IMR-90 (cell line): ENCODE measurements around the gene MAML2. TPM values are rescaled to one million over a fixed set of nuclear protein-coding genes. Genes with fewer than 3 reads are reported as not detected.

Source experiments
- ATAC-seq: fragments of 200-7000 bp; cut with Tn5 transposase; 2 replicates; pipeline ENCODE4 v1.9.1; 2020; ENCODE audit warnings: low read depth, mild to moderate bottlenecking, moderate library complexity
- BruUV-seq: library from RNA; stranded (reverse); fragments of 400-500 nt; replicated peaks from 2 replicates; lab custom pipeline; 2021; lab: Mats Ljungman, UMichigan
- CTCF ChIA-PET: fragments of 300-600 bp; formaldehyde crosslinking; extraction: SDS; loops from one replicate; lab custom pipeline; 2021; ENCODE audit warnings: antibody characterized with exemption; lab: Yijun Ruan, JAX
- POLR2A ChIA-PET: fragments of 300-600 bp; sonication (Branson Sonifier 250); formaldehyde crosslinking; loops from one replicate; lab custom pipeline; 2022; ENCODE audit warnings: antibody characterized with exemption; ENCODE audit not compliant: unreplicated experiment; lab: Charles Lee
- DNase-seq: peaks from one replicate; pipeline ENCODE4 v3.0.0; 2013
- H2AFZ ChIP-seq: replicated peaks from 2 replicates; pipeline ENCODE3; 2013; ENCODE audit warnings: low read length, mild to moderate bottlenecking; ENCODE audit not compliant: poor library complexity
- H2AK5ac ChIP-seq: 2 replicates; pipeline ENCODE4 v1.6.1; 2013; ENCODE audit warnings: low read depth, low read length, inconsistent platforms
- H2AK9ac ChIP-seq: replicated peaks from 2 replicates; pipeline ENCODE3; 2013; ENCODE audit warnings: mild to moderate bottlenecking, low read depth, low read length, moderate library complexity; ENCODE audit not compliant: poor library complexity
- H2BK120ac ChIP-seq: 2 replicates; pipeline ENCODE4 v1.6.1; 2013; ENCODE audit warnings: low read depth, low read length, inconsistent platforms
- H2BK15ac ChIP-seq: 3 replicates; pipeline ENCODE4 v1.6.1; 2013; ENCODE audit warnings: low read depth, low read length, inconsistent platforms
- H2BK20ac ChIP-seq: 2 replicates; pipeline ENCODE4 v1.6.1; 2013; ENCODE audit warnings: low read depth, mild to moderate bottlenecking, inconsistent platforms, low read length, moderate library complexity
- H2BK5ac ChIP-seq: 2 replicates; pipeline ENCODE4 v1.6.1; 2013; ENCODE audit warnings: mild to moderate bottlenecking, low read depth, low read length, inconsistent platforms; ENCODE audit not compliant: poor library complexity, severe bottlenecking
- H3K14ac ChIP-seq: replicated peaks from 2 replicates; pipeline ENCODE4 v1.6.1; 2013; ENCODE audit warnings: low read depth, low read length, inconsistent platforms
- H3K18ac ChIP-seq: 2 replicates; pipeline ENCODE4 v1.6.1; 2013; ENCODE audit warnings: low read depth, low read length, control low read depth
- H3K23ac ChIP-seq: 2 replicates; pipeline ENCODE4 v1.6.1; 2013; ENCODE audit warnings: low read depth, low read length, inconsistent platforms
- H3K27ac ChIP-seq: 2 replicates; pipeline ENCODE4 v1.5.1; 2013; ENCODE audit warnings: mild to moderate bottlenecking, control low read depth, low read length; ENCODE audit not compliant: insufficient read depth
- H3K27me3 ChIP-seq: 2 replicates; pipeline ENCODE4 v1.6.1; 2013; ENCODE audit warnings: low read length; ENCODE audit not compliant: control insufficient read depth, insufficient read depth
- H3K36me3 ChIP-seq: 2 replicates; pipeline ENCODE4 v1.6.1; 2013; ENCODE audit warnings: low read length, mixed read lengths; ENCODE audit not compliant: control insufficient read depth, insufficient read depth
- H3K4ac ChIP-seq: 2 replicates; pipeline ENCODE4 v1.6.1; 2013; ENCODE audit warnings: low read depth, low read length, inconsistent platforms
- H3K4me1 ChIP-seq: 2 replicates; pipeline ENCODE4 v1.6.1; 2013; ENCODE audit warnings: low read length, mixed read lengths; ENCODE audit not compliant: control insufficient read depth, insufficient read depth
- H3K4me2 ChIP-seq: 2 replicates; pipeline ENCODE4 v1.6.1; 2013; ENCODE audit warnings: low read depth, mild to moderate bottlenecking, control low read depth, low read length, moderate library complexity
- H3K4me3 ChIP-seq: 2 replicates; pipeline ENCODE4 v1.5.1; 2013; ENCODE audit warnings: low read depth, mild to moderate bottlenecking, control low read depth, low read length, moderate library complexity; ENCODE audit not compliant: insufficient read depth
- H3K56ac ChIP-seq: 2 replicates; pipeline ENCODE4 v1.6.1; 2013; ENCODE audit warnings: low read length, inconsistent platforms; ENCODE audit not compliant: insufficient read depth; ENCODE audit errors: extremely low read depth
- H3K79me1 ChIP-seq, 2 experiments: 2 replicates each; pipeline ENCODE4 v1.6.1; 2013; ENCODE audit warnings: low read length in 2 of 2, inconsistent platforms in 1 of 2, low read depth in 1 of 2
- H3K9ac ChIP-seq: 2 replicates; pipeline ENCODE4 v1.6.1; 2013; ENCODE audit warnings: low read depth, low read length, control low read depth
- H3K9me1 ChIP-seq: 2 replicates; pipeline ENCODE4 v1.6.1; 2013; ENCODE audit warnings: low read length, inconsistent platforms; ENCODE audit not compliant: insufficient read depth
- H3K9me3 ChIP-seq: 2 replicates; pipeline ENCODE4 v1.6.1; 2013; ENCODE audit warnings: low read length; ENCODE audit not compliant: control insufficient read depth, insufficient read depth
- H4K20me1 ChIP-seq: 2 replicates; pipeline ENCODE4 v1.6.1; 2013; ENCODE audit warnings: low read length, inconsistent platforms; ENCODE audit not compliant: insufficient read depth
- H4K5ac ChIP-seq: 2 replicates; pipeline ENCODE4 v1.6.1; 2013; ENCODE audit warnings: mild to moderate bottlenecking, low read depth, low read length, control low read depth
- H4K8ac ChIP-seq, 2 experiments: 2 replicates each; pipeline ENCODE4 v1.6.1; 2013; ENCODE audit warnings: low read depth in 2 of 2, low read length in 2 of 2, control low read depth in 1 of 2, inconsistent platforms in 1 of 2
- H4K91ac ChIP-seq: 2 replicates; pipeline ENCODE4 v1.6.1; 2013; ENCODE audit warnings: low read depth, low read length, inconsistent platforms; ENCODE audit not compliant: insufficient read depth
- BHLHE40 ChIP-seq: fragments of 150-350 bp; IDR thresholded peaks from 2 replicates; pipeline ENCODE4 v1.6.1; 2016; ENCODE audit warnings: mild to moderate bottlenecking, low read depth, low read length
- CEBPB ChIP-seq: IDR thresholded peaks from 2 replicates; pipeline ENCODE4 v1.6.1; 2012; ENCODE audit warnings: low read depth, low read length, improper control_type of control experiment
- CHD1 ChIP-seq: IDR thresholded peaks from 2 replicates; pipeline ENCODE4 v1.6.1; 2012; ENCODE audit warnings: low read depth, low read length, improper control_type of control experiment
- CTCF ChIP-seq: conservative IDR thresholded peaks from 2 replicates; pipeline ENCODE4 v1.5.1; 2012; ENCODE audit warnings: mild to moderate bottlenecking, low read depth, low read length, improper control_type of control experiment
- FOS ChIP-seq: fragments of 150-350 bp; IDR thresholded peaks from 2 replicates; pipeline ENCODE4 v1.6.1; 2016; ENCODE audit warnings: low read depth, low read length
- MAFK ChIP-seq: IDR thresholded peaks from 2 replicates; pipeline ENCODE4 v1.6.1; 2012; ENCODE audit warnings: low read depth, low read length, improper control_type of control experiment
- MAZ ChIP-seq: IDR thresholded peaks from 2 replicates; pipeline ENCODE4 v1.6.1; 2012; ENCODE audit warnings: low read depth, mild to moderate bottlenecking, low read length, improper control_type of control experiment, moderate library complexity, borderline replicate concordance
- MXI1 ChIP-seq: IDR thresholded peaks from 2 replicates; pipeline ENCODE4 v1.6.1; 2012; ENCODE audit warnings: low read depth, mild to moderate bottlenecking, low read length, moderate library complexity, borderline replicate concordance
- POLR2A ChIP-seq: IDR thresholded peaks from 2 replicates; pipeline ENCODE4 v1.6.1; 2012; ENCODE audit warnings: mild to moderate bottlenecking, low read depth, low read length
- RAD21 ChIP-seq: IDR thresholded peaks from 2 replicates; pipeline ENCODE4 v1.6.1; 2012; ENCODE audit warnings: low read length, improper control_type of control experiment
- RFX5 ChIP-seq: IDR thresholded peaks from 2 replicates; pipeline ENCODE4 v1.8.0; 2012; ENCODE audit warnings: low read depth, mild to moderate bottlenecking, low read length, moderate library complexity
- SMC3 ChIP-seq: fragments of 150-350 bp; IDR thresholded peaks from 2 replicates; pipeline ENCODE4 v1.6.1; 2016; ENCODE audit warnings: low read depth, mild to moderate bottlenecking, antibody characterized with exemption, low read length, moderate library complexity
- WGBS, 2 experiments: methylation state at CpG; one replicate each; pipeline versions ENCODE4 v1.1.5 to v1.1.7; 2013; ENCODE audit warnings: missing lambda C conversion rate in 2 of 2; ENCODE audit not compliant: insufficient read length in 1 of 2; ENCODE audit errors: extremely low coverage in 2 of 2; 5-methylcytosine and 5-hydroxymethylcytosine counted together
- dilution Hi-C: fragments of 300-500 bp; cut with HindIII; formaldehyde crosslinking; loops from one replicate; pipeline ENCODE4 v1.14.3; 2018; ENCODE audit warnings: low sequenced_read_pairs; ENCODE audit not compliant: unreplicated experiment
- in situ Hi-C: fragments of 300-500 bp; cut with MboI; formaldehyde crosslinking; loops from 3 replicates; pipeline ENCODE4 v1.14.3; 2019; ENCODE audit warnings: low sequenced_read_pairs, inconsistent platforms, mixed read lengths
- intact Hi-C: fragments of 100-400 bp; cut with micrococcal nuclease; formaldehyde crosslinking; loops from 2 replicates; pipeline ENCODE4 v1.10.0; 2022
- polyA plus RNA-seq, 3 experiments: library from polyadenylated mRNA; depleted of rRNA; stranded (reverse); fragments of >200 nt; gene quantifications; 2 replicates each; pipeline ENCODE4 v1.2.3, GENCODE V29; 2012; ENCODE audit warnings: low replicate concordance in 1 of 3
- total RNA-seq: library from RNA; depleted of rRNA; stranded (reverse); fragments of >200 nt; gene quantifications from 2 replicates; pipeline ENCODE4 v1.2.3, GENCODE V29; 2012
- TF ChIP-seq, protein P1 (sequence below): fragments of 150-350 bp; IDR thresholded peaks from 2 replicates; pipeline ENCODE4 v1.6.1; 2016; ENCODE audit warnings: low read depth, mild to moderate bottlenecking, low read length, moderate library complexity, borderline replicate concordance

The MAML2 gene
- total and polyA plus RNA-seq, 2 of the 4 experiments (the other 2 are of a cell fraction): 15.0 to 19.5 TPM

DNA sequence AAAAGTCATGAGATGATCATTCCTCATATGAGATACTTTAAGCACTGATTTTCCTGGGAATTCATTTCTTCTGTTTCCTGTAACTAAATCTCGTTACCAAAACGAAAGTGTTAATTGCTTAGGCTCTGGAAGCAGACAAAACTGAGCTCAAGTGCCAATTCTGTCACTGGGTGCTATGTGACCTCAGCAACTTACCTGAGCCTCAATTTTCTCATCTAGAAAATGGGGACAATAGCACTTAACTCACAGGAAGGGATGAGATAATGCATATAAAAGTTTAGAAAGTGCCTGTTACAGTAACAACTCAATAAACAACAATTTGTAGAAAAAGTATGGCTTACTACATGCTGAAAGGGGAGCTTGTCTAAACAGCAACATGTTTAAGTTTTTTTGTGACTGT, 248.8 kb downstream of the MAML2 start:
- H2AK5ac ChIP-seq: no peak overlapping the region
- H3K4me3 ChIP-seq: no peak overlapping the region
- WGBS, 2 experiments: no CpG with 5 or more reads among the region's 2 CpGs
- H3K4me1 ChIP-seq: peaks cover 26% of the 10 kb centered on the region
- no peak overlapping the region for H3K4ac ChIP-seq
- no peak overlapping the region for H3K14ac ChIP-seq
- BruUV-seq: no TSS peak
- H3K79me1 ChIP-seq: peaks cover 53 to 74% of the 10 kb centered on the region in 2 experiments
- DNase-seq (no peak), ATAC-seq (no peak)
- dilution Hi-C loops (no loop called here), intact Hi-C loops (no loop called here), in situ Hi-C loops (no loop called here)
- H3K4me2 ChIP-seq: no peak overlapping the region
- H3K9me1 ChIP-seq: peaks cover 18% of the 10 kb centered on the region
- H3K9ac ChIP-seq: no peak overlapping the region
- H2AK9ac ChIP-seq: no peak overlapping the region
- no peak overlapping the region for H2BK120ac ChIP-seq
- no peak overlapping the region for H4K91ac ChIP-seq
- no peak overlapping the region for H4K8ac ChIP-seq
- no peaks in the 10 kb centered on the region for H3K9me3 ChIP-seq
- H4K20me1 ChIP-seq: no peaks in the 10 kb centered on the region; the same call in 1 of the 2 replicates
- no peak overlapping the region for H2BK20ac ChIP-seq
- H3K36me3 ChIP-seq: peaks cover 12% of the 10 kb centered on the region
- H3K23ac ChIP-seq: no peak overlapping the region
- H3K27me3 ChIP-seq: no peaks in the 10 kb centered on the region
- H2AFZ ChIP-seq: no peak overlapping the region
- no peak overlapping the region for H2BK5ac ChIP-seq
- no peak overlapping the region for H3K27ac ChIP-seq
- no peak for TF ChIP-seq CHD1
- no peak for TF ChIP-seq MAZ
- TF ChIP-seq, protein P1, sequence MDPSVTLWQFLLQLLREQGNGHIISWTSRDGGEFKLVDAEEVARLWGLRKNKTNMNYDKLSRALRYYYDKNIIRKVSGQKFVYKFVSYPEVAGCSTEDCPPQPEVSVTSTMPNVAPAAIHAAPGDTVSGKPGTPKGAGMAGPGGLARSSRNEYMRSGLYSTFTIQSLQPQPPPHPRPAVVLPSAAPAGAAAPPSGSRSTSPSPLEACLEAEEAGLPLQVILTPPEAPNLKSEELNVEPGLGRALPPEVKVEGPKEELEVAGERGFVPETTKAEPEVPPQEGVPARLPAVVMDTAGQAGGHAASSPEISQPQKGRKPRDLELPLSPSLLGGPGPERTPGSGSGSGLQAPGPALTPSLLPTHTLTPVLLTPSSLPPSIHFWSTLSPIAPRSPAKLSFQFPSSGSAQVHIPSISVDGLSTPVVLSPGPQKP: no peak
- no peak for TF ChIP-seq RFX5
- TF ChIP-seq BHLHE40: no peak
- TF ChIP-seq CEBPB: no peak
- no peak for TF ChIP-seq SMC3
- no peak for TF ChIP-seq RAD21
- no peak for TF ChIP-seq FOS
- no peak for TF ChIP-seq MAFK
- no peak for TF ChIP-seq CTCF
- TF ChIP-seq POLR2A: no peak
- no peak for TF ChIP-seq MXI1
- no peak overlapping the region for H3K56ac ChIP-seq
- ChIA-PET POLR2A (no interaction called here), CTCF (no interaction called here)
- no peak overlapping the region for H2BK15ac ChIP-seq
- H4K5ac ChIP-seq: no peak overlapping the region
- H3K18ac ChIP-seq: no peak overlapping the region
